OCI-LY3 (cell line): ENCODE measurements around the gene CAMKK1.

Experiments used
- EZH2phosphoT487 ChIP-seq: fragments of 200-600 bp; shearing (Covaris generic); IDR thresholded peaks from 2 replicates; pipeline ENCODE4 v1.6.1; 2018; ENCODE audit warnings: antibody characterized with exemption, mixed run types, low read depth
- TF ChIP-seq, protein P1 (sequence below): fragments of 200-600, 300-600 bp; sonication (generic); IDR thresholded peaks from 2 replicates; pipeline ENCODE4 v1.5.1; 2014; ENCODE audit warnings: antibody characterized with exemption, low read length, low read depth

DNA sequence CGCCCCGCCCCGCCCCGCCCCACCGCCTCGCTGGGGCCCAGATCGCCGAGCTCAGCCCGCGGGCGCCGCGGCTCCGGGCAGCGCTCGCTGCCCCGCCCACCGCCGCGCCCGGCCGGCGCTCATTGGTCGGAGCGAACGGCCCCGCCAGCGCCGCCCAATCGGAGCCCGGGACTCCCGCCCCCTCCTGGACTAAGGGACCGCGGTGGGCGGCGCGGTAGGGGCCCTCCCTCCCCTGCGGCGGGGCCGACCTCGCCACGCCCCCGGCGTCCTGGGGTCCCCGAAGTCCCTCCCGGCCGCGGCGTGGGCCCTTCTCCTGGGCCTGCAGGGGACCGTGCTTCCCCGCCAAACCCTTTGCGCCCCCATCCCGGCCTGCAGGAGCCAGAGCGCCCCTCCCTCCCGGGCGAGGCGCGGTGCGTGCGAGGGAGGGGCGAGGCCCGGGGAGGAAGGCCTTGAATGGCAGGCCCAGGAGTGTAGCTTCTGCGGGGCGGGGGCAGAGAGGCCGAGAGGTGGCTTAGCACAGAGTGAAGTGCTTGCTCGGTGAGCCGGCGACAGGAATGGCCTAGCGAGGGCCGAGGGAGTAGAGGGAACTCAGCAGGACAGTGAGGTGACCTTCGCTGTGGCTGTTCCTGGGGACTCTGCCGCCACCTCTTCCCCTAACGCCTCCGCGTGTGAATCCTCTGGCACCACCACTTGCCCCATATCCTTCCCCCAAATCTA, at the start of gene CAMKK1:
- TF ChIP-seq, protein P1, sequence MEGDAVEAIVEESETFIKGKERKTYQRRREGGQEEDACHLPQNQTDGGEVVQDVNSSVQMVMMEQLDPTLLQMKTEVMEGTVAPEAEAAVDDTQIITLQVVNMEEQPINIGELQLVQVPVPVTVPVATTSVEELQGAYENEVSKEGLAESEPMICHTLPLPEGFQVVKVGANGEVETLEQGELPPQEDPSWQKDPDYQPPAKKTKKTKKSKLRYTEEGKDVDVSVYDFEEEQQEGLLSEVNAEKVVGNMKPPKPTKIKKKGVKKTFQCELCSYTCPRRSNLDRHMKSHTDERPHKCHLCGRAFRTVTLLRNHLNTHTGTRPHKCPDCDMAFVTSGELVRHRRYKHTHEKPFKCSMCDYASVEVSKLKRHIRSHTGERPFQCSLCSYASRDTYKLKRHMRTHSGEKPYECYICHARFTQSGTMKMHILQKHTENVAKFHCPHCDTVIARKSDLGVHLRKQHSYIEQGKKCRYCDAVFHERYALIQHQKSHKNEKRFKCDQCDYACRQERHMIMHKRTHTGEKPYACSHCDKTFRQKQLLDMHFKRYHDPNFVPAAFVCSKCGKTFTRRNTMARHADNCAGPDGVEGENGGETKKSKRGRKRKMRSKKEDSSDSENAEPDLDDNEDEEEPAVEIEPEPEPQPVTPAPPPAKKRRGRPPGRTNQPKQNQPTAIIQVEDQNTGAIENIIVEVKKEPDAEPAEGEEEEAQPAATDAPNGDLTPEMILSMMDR = no peak
- TF ChIP-seq EZH2phosphoT487 = no peak
